CD4-positive, alpha-beta T cell (primary cell): Measurements from ENCODE around the gene TFG. TPM values are rescaled to one million over a fixed set of nuclear protein-coding genes. Genes with fewer than 3 reads are reported as not detected.

Source experiments
- ATAC-seq: fragments of 200-7000 bp; cut with Tn5 transposase; one replicate; pipeline ENCODE4 v1.10.0; 2022; ENCODE audit warnings: mild to moderate bottlenecking; ENCODE audit not compliant: poor library complexity
- CTCF ChIA-PET: fragments of 350-600 bp; sonication (Branson Sonifier 250); formaldehyde crosslinking; loops from one replicate; lab custom pipeline; 2021; ENCODE audit warnings: antibody characterized with exemption, inconsistent platforms; lab: Charles Lee
- POLR2A ChIA-PET: fragments of 350-600 bp; sonication (Branson Sonifier 250); formaldehyde crosslinking; loops from one replicate; lab custom pipeline; 2021; ENCODE audit warnings: antibody characterized with exemption, inconsistent platforms; lab: Charles Lee
- DNase-seq, 14 experiments: peaks; one replicate each; pipeline ENCODE4 v3.0.0-alpha.2; 2013 to 2020; ENCODE audit warnings: mixed read lengths in 2 of 14
- H3K27ac ChIP-seq, 2 donors: one replicate each; pipeline versions ENCODE4 v1.5.1 to v1.7.0; 2013; ENCODE audit warnings: low read length in 2 of 2, low read depth in 1 of 2, mild to moderate bottlenecking in 1 of 2
- H3K27me3 ChIP-seq, 2 experiments: 1 replicate in 1 of 2; 2 replicates in 1 of 2; pipeline versions ENCODE4 v1.6.1 to v1.7.0; 2013; ENCODE audit warnings: low read length in 2 of 2, control low read depth in 1 of 2, mild to moderate bottlenecking in 1 of 2, moderate library complexity in 1 of 2; ENCODE audit not compliant: insufficient read depth in 2 of 2, control insufficient read depth in 1 of 2
- H3K36me3 ChIP-seq: one replicate; pipeline ENCODE4 v1.6.1; 2013; ENCODE audit warnings: low read length, control low read depth; ENCODE audit not compliant: insufficient read depth
- H3K4me1 ChIP-seq: one replicate; pipeline ENCODE4 v1.6.1; 2013; ENCODE audit warnings: low read length, control low read depth; ENCODE audit not compliant: insufficient read depth
- H3K4me3 ChIP-seq: one replicate; pipeline ENCODE4 v1.5.1; 2013; ENCODE audit warnings: mild to moderate bottlenecking, low read length, moderate library complexity
- H3K9me3 ChIP-seq, 2 experiments: 1 replicate in 1 of 2; 2 replicates in 1 of 2; pipeline versions ENCODE4 v1.6.1 to v1.7.0; 2013; ENCODE audit warnings: low read length in 2 of 2, mild to moderate bottlenecking in 2 of 2, control low read depth in 1 of 2, moderate library complexity in 1 of 2; ENCODE audit not compliant: control insufficient read depth in 1 of 2, insufficient read depth in 1 of 2
- H3K27ac Mint-ChIP-seq: one replicate; pipeline ENCODE4 v1.8.0; 2020; ENCODE audit warnings: mixed read lengths
- H3K27me3 Mint-ChIP-seq: one replicate; pipeline ENCODE4 v1.8.0; 2021; ENCODE audit warnings: mixed read lengths
- H3K36me3 Mint-ChIP-seq: one replicate; pipeline ENCODE4 v1.8.0; 2021; ENCODE audit warnings: low read depth, mixed read lengths
- H3K4me1 Mint-ChIP-seq: one replicate; pipeline ENCODE4 v1.8.0; 2021; ENCODE audit warnings: low read depth, mixed read lengths
- H3K4me3 Mint-ChIP-seq: one replicate; pipeline ENCODE4 v1.8.0; 2020; ENCODE audit warnings: mild to moderate bottlenecking, mixed read lengths
- H3K9me3 Mint-ChIP-seq: one replicate; pipeline ENCODE4 v1.8.0; 2020; ENCODE audit warnings: mixed read lengths
- CTCF ChIP-seq: fragments of 200-600 bp; IDR thresholded peaks from one replicate; pipeline ENCODE4 v1.8.0; 2022; ENCODE audit warnings: antibody characterized with exemption, mild to moderate bottlenecking
- intact Hi-C, 2 experiments: fragments of 100-400 bp; cut with DNase I in 1 of 2; cut with micrococcal nuclease in 1 of 2; formaldehyde crosslinking; loops; one replicate each; pipeline versions ENCODE4 v1.15.1 to v1.9.0; 2023 to 2025; cut with DNase I, micrococcal nuclease
- total RNA-seq, 174 experiments: library from RNA in 2 of 174; stranded (reverse) in 2 of 174; gene quantifications; one replicate each; pipeline ENCODE4 v1.2.3 and lab custom pipeline; 2021 to 2026

Gene TFG
- total RNA-seq, 2 experiments from 2014 or later: 56.5 to 58.8 TPM

- POLR2A ChIA-PET: no interaction called here
- Histone ChIP-seq H3K36me3 (no peaks in the 10 kb centered on the region), H3K27ac (no peak overlapping the region), H3K4me3 (no peak overlapping the region), H3K9me3 (no peaks in the 10 kb centered on the region), H3K27me3 (no peaks in the 10 kb centered on the region), H3K4me1 (no peaks in the 10 kb centered on the region)
- no peak for TF ChIP-seq CTCF
- ATAC-seq (no peak), DNase-seq (no peak)
- CTCF ChIA-PET: interaction anchor here (1.6 kb wide), 1 partner anchor 11 kb away, joined by 4 read pairs; no protein-coding TSS in a partner anchor
- H3K27ac Mint-ChIP-seq: no peak overlapping the region
- no peak overlapping the region for H3K4me3 Mint-ChIP-seq
- H3K36me3 Mint-ChIP-seq: no peaks in the 10 kb centered on the region
- intact Hi-C loops: no loop called here
- H3K27me3 Mint-ChIP-seq: no peaks in the 10 kb centered on the region
- H3K9me3 Mint-ChIP-seq: no peaks in the 10 kb centered on the region
- no peaks in the 10 kb centered on the region for H3K4me1 Mint-ChIP-seq
These were observed 51.1 kb downstream of the TFG start for GRCh38 chr3:100760377-100760776.

DNA sequence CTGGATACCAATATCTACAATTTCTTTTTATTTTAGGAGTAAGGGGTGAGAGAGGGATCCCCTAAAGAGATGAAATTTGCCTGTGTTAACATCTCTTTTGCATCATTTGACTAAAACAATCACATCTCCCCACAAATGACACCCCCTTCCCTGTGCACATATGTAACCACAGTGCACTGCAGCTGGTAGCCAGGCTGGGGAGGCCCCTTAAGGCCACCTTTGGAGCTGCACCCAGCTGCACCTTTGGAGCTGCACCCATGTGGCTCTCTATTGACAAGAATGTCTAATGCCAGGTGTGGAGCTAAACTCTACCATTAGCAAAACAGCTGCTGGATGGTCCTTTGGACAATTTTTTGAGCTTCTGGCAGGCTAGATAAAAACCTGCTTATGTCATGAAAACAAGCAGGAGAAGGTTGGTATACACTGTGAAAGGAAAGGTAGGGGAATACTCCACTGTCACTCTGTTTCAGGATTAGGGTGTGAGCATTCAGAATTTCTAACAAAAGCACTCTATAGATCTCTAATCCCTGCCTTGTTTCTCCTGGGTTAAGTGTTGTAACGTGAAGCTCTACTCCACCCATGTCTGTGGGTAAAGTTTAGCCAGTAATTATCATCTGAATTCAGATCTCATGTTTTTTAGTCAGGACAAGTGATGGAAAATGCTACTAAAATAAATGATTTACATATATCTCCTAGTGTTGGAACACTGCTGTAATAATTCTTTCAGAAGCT lies 52.1 kb downstream of the TFG start:
- H3K4me1 Mint-ChIP-seq: no peaks in the 10 kb centered on the region
- H3K9me3 ChIP-seq: no peaks in the 10 kb centered on the region
- no peaks in the 10 kb centered on the region for H3K36me3 Mint-ChIP-seq
- H3K36me3 ChIP-seq: no peaks in the 10 kb centered on the region
- CTCF ChIA-PET: no interaction called here
- DNase-seq (peak in 3 of 14 experiments; percentile 9 to 27 (median 23)), ATAC-seq (peak; percentile 64)
- H3K27ac ChIP-seq: no peak overlapping the region
- H3K4me1 ChIP-seq: no peaks in the 10 kb centered on the region
- no peaks in the 10 kb centered on the region for H3K9me3 Mint-ChIP-seq
- POLR2A ChIA-PET: no interaction called here
- H3K4me3 ChIP-seq: no peak overlapping the region
- H3K27ac Mint-ChIP-seq: no peak overlapping the region
- no peaks in the 10 kb centered on the region for H3K27me3 Mint-ChIP-seq
- H3K27me3 ChIP-seq: no peaks in the 10 kb centered on the region
- H3K4me3 Mint-ChIP-seq: no peak overlapping the region
- peak; percentile 24 for TF ChIP-seq CTCF
- intact Hi-C loops: no loop called here

DNA sequence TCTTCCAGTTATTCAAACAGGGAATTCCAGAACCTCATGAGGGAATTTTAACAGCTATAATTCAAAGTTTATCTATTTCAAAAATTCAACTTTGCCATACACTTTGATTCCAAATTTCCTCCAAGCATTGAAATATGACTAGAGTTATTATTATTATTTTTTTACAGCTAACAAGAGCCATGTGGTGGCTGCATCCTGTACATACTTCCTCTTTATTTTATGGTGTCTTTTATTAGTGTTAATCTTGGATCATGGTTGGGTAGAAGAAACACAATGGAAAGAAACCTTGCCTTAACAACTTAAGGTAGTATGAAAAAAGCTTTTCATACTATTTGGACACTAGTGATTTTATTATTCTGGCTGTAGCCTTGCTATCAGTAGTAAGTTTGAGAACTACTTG lies 52.7 kb downstream of the TFG start:
- H3K9me3 Mint-ChIP-seq: no peaks in the 10 kb centered on the region
- ChIA-PET POLR2A (no interaction called here), CTCF (no interaction called here)
- H3K36me3 ChIP-seq: no peaks in the 10 kb centered on the region
- H3K27me3 ChIP-seq: no peaks in the 10 kb centered on the region
- H3K27ac Mint-ChIP-seq: no peak overlapping the region
- ATAC-seq: no peak
- intact Hi-C loops: no loop called here
- no peaks in the 10 kb centered on the region for H3K4me1 Mint-ChIP-seq
- no peak for DNase-seq
- no peaks in the 10 kb centered on the region for H3K9me3 ChIP-seq
- no peak overlapping the region for H3K27ac ChIP-seq
- no peak overlapping the region for H3K4me3 Mint-ChIP-seq
- H3K4me3 ChIP-seq: no peak overlapping the region
- no peak for TF ChIP-seq CTCF
- H3K27me3 Mint-ChIP-seq: no peaks in the 10 kb centered on the region
- H3K4me1 ChIP-seq: no peaks in the 10 kb centered on the region
- H3K36me3 Mint-ChIP-seq: no peaks in the 10 kb centered on the region
